GM18511 (cell line): ENCODE data around the gene KPNA3.
A peak's percentile ranks its signal among the peaks of the same experiment; 100 is the strongest.
"Not testable (repeated sequence)": the region's sequence is repeated elsewhere in the genome, so short reads cannot be mapped to it uniquely, and the experiment has no call there.

ENCODE experiments used
- ATAC-seq: cut with Tn5 transposase; IDR thresholded peaks from one replicate; pipeline ENCODE4 v1.9.1; 2021; ENCODE audit warnings: mild to moderate bottlenecking, moderate library complexity; ENCODE audit not compliant: unreplicated experiment

The KPNA3 gene

GRCh38 chr13:49754146-49754545 is 38.3 kb downstream of the KPNA3 start:
- ATAC-seq, result no peak

GRCh38 chr13:49749848-49750247 is 42.6 kb downstream of the KPNA3 start:
- ATAC-seq, result no peak

DNA sequence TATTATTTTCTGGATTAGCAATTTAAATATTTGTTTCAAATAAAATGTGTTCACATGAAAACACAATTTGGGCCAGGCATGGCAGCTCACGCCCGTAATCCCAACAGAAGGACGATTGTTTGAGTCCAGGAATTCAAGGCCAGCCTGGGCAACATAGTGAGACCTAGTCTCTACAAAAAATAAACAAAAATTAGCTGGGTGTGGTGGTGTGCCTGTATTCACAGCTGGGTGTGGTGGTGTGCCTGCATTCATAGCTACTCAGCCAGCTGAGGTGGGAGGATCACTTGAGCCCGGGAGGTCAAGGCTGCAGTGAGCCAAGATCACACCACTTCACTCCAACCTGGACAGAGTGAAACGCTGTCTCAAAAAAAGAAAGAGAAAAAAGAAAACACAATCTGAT is 46.4 kb downstream of the KPNA3 start:
- no peak for ATAC-seq

DNA sequence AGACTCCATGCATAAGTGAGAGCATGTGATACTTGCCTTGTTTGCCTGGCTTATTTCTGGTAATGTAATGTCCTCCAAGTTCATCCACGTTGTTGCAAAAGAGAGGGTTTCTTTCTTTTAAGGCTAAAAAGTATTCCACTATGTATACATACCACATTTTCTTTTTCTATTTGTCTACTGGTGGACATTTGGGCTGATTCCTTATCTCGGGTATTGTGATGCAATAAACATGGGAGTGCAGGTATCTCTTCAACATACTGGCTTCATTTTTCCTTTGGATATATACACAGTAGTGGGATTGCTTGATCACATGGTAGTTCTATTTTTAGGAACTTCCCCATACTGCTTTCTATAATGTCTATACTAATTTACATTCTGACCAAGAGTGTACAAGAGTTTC is 51.6 kb downstream of the KPNA3 start:
- no peak for ATAC-seq

DNA sequence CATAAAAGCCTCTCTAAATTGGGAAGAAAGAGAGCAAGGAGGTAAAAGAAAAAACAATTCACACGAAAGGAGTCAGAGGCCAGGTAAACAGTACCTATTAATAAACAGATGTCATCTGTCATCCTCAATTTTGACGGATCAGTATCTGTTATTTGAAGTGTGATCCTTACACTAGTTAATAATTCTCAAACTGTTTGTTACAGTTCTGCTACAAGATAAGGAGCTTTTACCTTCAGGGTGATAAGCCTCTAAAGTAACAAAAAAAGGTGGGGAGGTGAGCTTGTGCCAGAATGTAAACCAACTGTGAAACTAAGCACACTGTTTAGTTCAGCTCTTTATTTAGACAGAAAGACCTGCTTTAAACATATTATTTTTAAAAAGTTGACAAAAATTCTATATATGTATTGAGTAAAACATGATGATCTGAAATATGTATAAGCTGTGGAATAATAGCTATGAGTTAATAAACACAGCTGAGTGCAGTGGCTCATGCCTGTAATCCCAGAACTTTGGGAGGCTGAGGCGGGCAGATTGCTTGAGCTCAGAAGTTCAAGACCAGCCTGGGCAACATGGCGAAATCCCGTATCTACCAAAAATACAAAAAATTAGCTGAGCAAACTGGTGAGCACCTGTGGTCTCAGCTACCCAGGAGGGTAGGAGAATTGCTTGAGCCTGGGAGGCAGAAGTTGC is 52.8 kb downstream of the KPNA3 start:
- no peak for ATAC-seq

DNA sequence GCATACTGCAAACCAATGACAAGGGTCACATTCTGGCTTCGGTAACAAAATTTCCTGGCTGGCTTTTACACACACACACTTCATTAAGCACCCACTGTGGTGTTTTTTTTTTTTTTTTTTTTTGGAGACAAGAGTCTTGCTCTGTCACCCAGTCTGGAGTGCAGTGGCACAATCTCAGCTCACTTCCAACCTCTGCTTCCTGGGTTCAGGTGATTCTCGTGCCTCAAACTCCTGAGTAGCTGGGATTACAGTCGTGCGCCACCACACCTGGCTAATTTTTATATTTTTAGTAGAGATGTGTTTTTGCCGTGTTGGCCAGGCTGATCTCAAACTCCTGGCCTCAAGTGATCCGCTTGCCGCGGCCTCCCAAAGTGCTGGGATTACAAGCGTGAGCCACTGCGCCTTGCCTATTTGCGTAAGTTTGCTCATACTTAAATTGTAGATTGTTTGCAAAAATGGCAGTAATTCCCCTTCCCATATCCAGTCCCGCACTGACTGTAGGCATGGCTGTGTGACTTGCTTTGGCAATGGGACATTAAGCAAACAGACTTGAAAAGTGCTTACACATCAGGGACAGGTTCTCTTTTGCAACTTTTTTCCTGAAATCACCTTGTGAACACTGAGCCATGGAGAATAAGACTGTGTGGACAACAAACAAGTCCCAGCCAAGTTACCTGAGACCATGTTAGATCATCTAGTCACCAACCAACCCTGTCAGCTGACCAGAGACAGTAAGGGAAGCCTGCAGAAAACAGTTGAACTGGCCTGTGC is 59.1 kb downstream of the KPNA3 start:
- ATAC-seq, result no peak

DNA sequence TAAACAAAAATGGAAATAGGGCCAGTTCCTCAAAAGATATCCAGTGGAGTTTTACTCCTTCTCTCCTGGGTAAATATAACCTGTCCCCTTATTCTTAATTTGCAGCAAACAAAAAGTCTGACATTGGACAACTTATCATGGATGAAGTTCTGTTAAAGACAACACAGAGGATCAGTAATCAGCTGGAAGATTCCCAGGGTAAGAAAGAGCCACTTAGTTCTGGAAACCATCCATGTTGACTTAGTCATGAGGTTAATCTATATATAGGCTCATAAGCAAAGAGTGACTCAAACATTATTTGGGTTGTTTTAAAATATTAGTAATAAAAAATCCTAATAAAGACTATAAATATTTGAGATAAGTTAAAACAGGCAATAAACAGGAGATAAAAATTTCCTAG is 60.7 kb downstream of the KPNA3 start:
- ATAC-seq, result no peak

- ATAC-seq, result no peak
Observed at GRCh38 chr13:49716615-49717014, 75.9 kb downstream of the KPNA3 start.

GRCh38 chr13:49714757-49715156 is 77.7 kb downstream of the KPNA3 start:
- no peak for ATAC-seq

DNA sequence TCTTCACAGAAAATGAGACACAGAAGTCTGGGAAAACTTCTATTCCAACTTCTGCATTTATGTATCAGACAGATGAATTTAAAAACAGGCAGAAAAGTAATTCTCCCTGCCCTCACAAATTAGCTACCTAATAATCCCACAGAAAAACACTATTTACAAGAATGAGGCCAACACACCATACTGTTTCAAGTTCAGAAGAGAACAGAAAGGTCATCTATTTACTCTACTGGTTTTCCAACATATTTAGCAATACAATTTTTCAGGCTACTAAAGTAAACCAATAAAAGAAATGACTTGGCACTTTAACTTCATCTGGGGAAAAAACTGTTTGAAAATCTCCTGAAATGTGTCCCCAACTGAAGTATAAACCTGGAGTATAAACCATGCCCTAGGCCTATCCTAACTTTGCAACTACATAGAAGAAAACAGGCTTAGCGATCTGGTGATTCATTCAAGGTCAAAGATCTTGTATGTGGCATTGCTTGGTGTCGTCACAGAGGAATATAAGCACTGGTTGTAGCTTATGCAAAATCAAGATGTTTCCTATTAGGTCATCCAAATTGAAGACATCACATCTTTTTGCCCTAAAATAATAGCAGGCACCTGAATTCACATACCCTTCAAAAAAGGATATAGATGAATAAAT is 81.1 kb downstream of the KPNA3 start:
- ATAC-seq, result no peak

DNA sequence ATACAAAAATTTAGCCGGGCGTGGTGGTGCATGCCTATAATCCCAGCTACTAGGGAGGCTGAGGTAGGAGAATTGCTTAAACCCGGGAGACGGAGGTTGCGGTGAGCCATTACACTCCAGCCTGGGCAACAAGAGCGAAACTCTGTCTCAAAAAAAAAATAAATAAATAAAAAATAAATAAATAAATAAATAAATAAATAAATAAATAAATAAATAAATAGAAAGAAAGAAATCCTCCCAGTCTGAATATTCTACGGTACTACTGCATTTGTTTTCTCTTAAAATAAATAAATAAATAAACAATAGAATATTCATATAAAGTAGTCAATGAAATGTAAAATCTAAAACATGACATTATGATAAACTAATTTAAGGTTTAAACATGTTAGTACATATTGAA is 88.2 kb downstream of the KPNA3 start:
- ATAC-seq, result not testable (repeated sequence)

- ATAC-seq, result no peak
Observed at GRCh38 chr13:49701491-49701890, 91.0 kb downstream of the KPNA3 start.

DNA sequence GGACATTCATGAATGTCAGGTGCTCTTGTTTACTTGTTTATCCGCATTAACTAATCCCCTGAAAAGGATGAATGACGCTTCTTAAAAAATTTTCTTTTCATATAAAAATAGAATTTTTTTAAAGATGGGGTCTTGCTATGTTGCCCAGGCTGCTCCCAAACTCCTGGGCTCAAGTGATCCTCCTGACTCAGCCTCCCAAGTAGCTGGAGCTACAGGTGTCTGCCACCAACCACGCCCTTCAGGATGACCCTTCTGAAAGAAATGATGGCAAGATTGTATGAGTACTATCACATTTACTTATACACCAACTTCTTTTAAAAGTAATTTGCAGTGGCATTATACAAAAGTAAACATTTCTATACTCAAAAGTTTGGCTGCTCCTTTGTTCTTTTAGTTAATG is 95.0 kb downstream of the KPNA3 start:
- no peak for ATAC-seq

DNA sequence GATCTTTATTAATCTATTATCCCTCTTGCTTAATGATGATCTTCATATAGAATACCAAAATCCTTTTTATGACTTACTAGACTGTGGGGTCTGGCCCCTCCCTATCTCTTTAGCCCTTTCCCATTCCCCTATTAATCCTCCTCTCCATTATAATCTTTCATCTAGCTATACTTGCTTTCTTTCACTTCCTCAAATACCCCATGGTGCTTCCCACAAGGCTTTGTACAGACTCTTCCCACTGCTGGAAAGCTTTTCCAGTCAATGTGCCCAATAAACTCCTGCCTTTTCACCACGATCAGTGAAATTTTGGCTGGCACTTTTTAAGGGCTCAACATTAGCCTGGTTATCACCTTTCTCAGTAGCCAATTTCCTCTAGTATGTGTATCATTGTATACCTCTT is 98.0 kb downstream of the KPNA3 start:
- no peak for ATAC-seq

DNA sequence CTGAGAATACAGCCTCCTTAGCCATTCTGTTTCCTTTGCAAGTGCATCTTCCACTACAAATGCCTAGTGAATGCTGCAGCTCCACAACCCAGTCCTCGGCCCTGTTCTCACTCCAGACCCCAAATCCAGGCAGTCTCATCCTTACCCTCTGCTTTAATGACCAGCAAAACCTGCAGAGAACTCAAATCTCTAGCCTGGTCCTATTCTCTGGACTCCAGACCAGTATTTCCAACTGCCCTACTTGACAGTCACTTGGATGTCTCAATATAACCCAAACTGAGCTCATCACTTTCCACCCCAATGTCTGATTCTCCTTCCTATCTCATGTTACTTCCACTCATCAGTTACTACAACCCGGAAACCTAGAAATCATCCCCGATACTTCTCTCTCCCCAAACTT is 98.6 kb downstream of the KPNA3 start:
- ATAC-seq, result no peak

- no peak for ATAC-seq
Observed at GRCh38 chr13:49693191-49693733, 99.2 kb downstream of the KPNA3 start.

DNA sequence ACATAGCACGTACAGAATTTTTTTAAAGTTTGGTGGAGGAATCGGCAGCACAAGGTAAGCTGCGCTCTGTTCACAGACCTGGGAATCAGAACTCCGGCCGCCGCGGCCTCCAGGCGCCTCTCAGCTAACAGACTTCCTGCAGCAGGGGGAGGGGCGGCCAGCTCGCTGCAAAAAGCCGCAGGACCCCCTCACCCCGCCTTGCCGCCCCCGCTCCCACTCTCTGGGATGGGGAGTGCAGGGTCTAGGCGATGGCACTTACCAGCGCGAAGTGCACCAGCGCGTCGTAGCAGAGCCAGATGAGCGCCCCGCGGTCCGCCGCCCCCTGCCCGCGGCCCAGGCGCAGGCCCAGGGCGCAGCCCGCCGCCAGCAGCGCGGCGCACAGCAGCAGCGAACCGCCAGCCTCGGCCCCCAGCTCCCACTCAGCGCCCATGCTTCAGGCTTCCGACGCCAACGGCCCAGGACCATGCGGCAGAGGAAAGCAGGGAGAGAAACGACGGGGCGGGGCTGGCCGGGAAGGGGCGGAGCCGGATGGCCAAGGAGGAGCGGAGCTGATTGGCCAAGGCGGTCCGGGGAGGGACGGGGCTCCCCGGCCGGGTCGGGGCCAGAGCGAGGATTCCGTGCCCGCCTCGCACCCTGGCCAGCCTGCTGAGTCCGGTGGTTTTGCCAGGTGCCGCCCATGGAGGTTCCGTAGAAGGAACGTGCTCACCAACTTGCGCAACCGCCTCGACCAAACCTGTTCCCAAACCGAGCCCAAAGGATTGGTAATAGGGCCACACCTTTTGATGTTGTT is 101.3 kb downstream of the KPNA3 start, which contains the start of gene EBPL:
EBPL (minus strand) TSS at position 492 of the 790 bp plus-strand sequence; CDS start at position 430, 62 bp downstream.
- ATAC-seq, result peak; percentile 99

- ATAC-seq, result peak; percentile 35
Observed at GRCh38 chr13:49690133-49690994, 102.1 kb downstream of the KPNA3 start.

DNA sequence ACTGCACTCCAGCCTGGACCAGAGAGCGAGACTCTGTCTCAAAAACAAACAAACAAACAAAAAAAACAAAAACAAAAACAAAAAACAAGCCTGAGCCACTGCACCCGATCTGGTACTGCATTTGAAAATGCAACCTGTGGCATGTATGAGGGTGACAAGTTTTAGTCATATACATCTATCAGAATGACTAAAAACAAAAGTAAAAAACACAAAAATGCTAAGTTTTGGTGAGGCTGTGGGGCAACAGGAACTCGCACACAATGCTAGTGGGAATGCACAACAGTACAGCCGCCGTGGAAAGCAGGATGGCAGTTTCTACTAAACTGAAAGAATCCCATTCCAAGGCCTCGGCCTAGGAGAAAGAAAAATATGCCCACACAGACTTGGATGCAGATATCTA is 109.0 kb downstream of the KPNA3 start:
- peak; percentile 67 for ATAC-seq
